Adrenal gland (tissue), 5 donors: Measurements from ENCODE around the gene MARK3.

Experiments used
- CTCF ChIP-seq, 6 experiments: fragments of 450-650 bp in 4 of 6; fragments of 200-600 bp in 2 of 6; sonication (generic) in 1 of 6; IDR thresholded peaks; 1 replicate in 5 of 6; 2 replicates in 1 of 6; pipeline versions ENCODE4 v1.5.1 to v1.8.0; 2016 to 2021; ENCODE audit warnings: antibody characterized with exemption in 6 of 6, mild to moderate bottlenecking in 2 of 6, moderate library complexity in 1 of 6
- POLR2A ChIP-seq, 2 donors: fragments of 450-650 bp; IDR thresholded peaks; one replicate each; pipeline ENCODE4 v1.6.1; 2017; ENCODE audit warnings: antibody characterized with exemption in 2 of 2, mild to moderate bottlenecking in 2 of 2, moderate library complexity in 1 of 2
- donor health status: DM: no; HTN: no; CAD: no.

- no peak for TF ChIP-seq CTCF (IDR thresholded peaks at IDR 0.05)
- TF ChIP-seq POLR2A (IDR thresholded peaks at IDR 0.05): no peak
These were observed 134.0 kb downstream of the MARK3 start for GRCh38 chr14:103519043-103519836.
